HepG2 (cell line): ENCODE results near the gene NDST1. TPM values are rescaled to one million over a fixed set of nuclear protein-coding genes. Genes with fewer than 3 reads are reported as not detected.

ENCODE experiments used
- FOXA3 ChIP-seq: IDR thresholded peaks from 2 replicates; pipeline ENCODE4 v1.6.1; 2016; ENCODE audit warnings: missing genetic modification reagents, missing compliant biosample characterization
- HNF1B ChIP-seq: sonication (generic); formaldehyde crosslinking; IDR thresholded peaks from 2 replicates; pipeline ENCODE4 v1.5.1; 2020; ENCODE audit warnings: mild to moderate bottlenecking, moderate library complexity, missing genetic modification reagents
- HNRNPUL1 ChIP-seq: fragments of 200-400 bp; formaldehyde crosslinking; IDR thresholded peaks from 2 replicates; pipeline ENCODE4 v1.6.1; 2017; ENCODE audit warnings: low read depth, mild to moderate bottlenecking, low read length, moderate library complexity
- KDM1A ChIP-seq: IDR thresholded peaks from 2 replicates; pipeline ENCODE4 v1.6.1; 2016; ENCODE audit warnings: missing compliant biosample characterization
- NCOA5 ChIP-seq: sonication (generic); formaldehyde crosslinking; IDR thresholded peaks from 2 replicates; pipeline ENCODE4 v1.4.0; 2020; ENCODE audit warnings: missing genetic modification reagents
- SKI ChIP-seq: fragments of 450-650 bp; IDR thresholded peaks from one replicate; pipeline ENCODE4 v1.6.1; 2018; ENCODE audit warnings: mild to moderate bottlenecking; ENCODE audit not compliant: partially characterized antibody
- SMC3 ChIP-seq: IDR thresholded peaks from 2 replicates; pipeline ENCODE4 v1.6.1; 2011; ENCODE audit warnings: low read length, improper control_type of control experiment
- ZBTB34 ChIP-seq: sonication (generic); formaldehyde crosslinking; IDR thresholded peaks from 2 replicates; pipeline ENCODE4 v1.8.0; 2022; ENCODE audit warnings: mild to moderate bottlenecking, missing genetic modification reagents
- ZNF335 ChIP-seq: sonication (generic); formaldehyde crosslinking; IDR thresholded peaks from 2 replicates; pipeline ENCODE4 v1.4.0; 2020; ENCODE audit warnings: missing genetic modification reagents
- ZNF432 ChIP-seq: sonication (generic); formaldehyde crosslinking; IDR thresholded peaks from 2 replicates; pipeline ENCODE4 v1.5.0; 2020; ENCODE audit warnings: missing genetic modification reagents, mild to moderate bottlenecking, borderline replicate concordance
- ZNF569 ChIP-seq: sonication (generic); formaldehyde crosslinking; IDR thresholded peaks from 2 replicates; pipeline ENCODE4 v1.5.0; 2020; ENCODE audit warnings: mild to moderate bottlenecking, missing genetic modification reagents, moderate library complexity, borderline replicate concordance
- polyA plus RNA-seq, 8 experiments: library from polyadenylated mRNA; depleted of rRNA in 3 of 8; stranded (reverse) in 7 of 8; unstranded in 1 of 8; fragments of >200 nt; fragmentation: Illumina TruSeq in 4 of 8; extraction: Trizol in 4 of 8; gene quantifications; 2 replicates each; pipeline versions ENCODE4 v1.2.1 to v1.2.3, GENCODE V29; 2011 to 2016; ENCODE audit warnings: low read depth in 4 of 8, missing spikeins in 1 of 8, mixed read lengths in 1 of 8; ENCODE audit not compliant: insufficient read depth in 1 of 8
- total RNA-seq, 5 experiments: library from RNA; depleted of rRNA; stranded (reverse); fragments of >200 nt; fragmentation: Illumina TruSeq; extraction: Trizol; gene quantifications; 2 replicates each; pipeline ENCODE4 v1.2.3, GENCODE V29; 2016; ENCODE audit warnings: low read depth in 1 of 5
- TF ChIP-seq, protein P1 (sequence below): IDR thresholded peaks from 2 replicates; pipeline ENCODE4 v1.6.1; 2018; ENCODE audit warnings: missing genetic modification reagents, mild to moderate bottlenecking, missing compliant biosample characterization
- TF ChIP-seq, protein P2 (sequence below): sonication (generic); formaldehyde crosslinking; IDR thresholded peaks from 2 replicates; pipeline ENCODE4 v1.4.0; 2020; ENCODE audit warnings: missing genetic modification reagents
- TF ChIP-seq, protein P3 (sequence below): sonication (generic); formaldehyde crosslinking; IDR thresholded peaks from 2 replicates; pipeline ENCODE4 v1.8.1; 2023; ENCODE audit warnings: mild to moderate bottlenecking, moderate library complexity, missing genetic modification reagents

Gene NDST1
- total and polyA plus RNA-seq, 2 of the 13 experiments (the other 11 are each of a cell fraction or from before 2014, with no cell fraction given), result 23.8 to 26.2 TPM

- TF ChIP-seq ZNF569 (CRISPR knock-in tag) (no peak), ZNF432 (CRISPR knock-in tag) (no peak), SMC3 (0 out of 2 replicates have a peak, but pooled peaks have one; percentile 19), HNRNPUL1 (no peak), FOXA3 (CRISPR knock-in tag) (peak; percentile 88), HNF1B (CRISPR knock-in tag) (peak; percentile 59), KDM1A (CRISPR knock-in tag) (peak; percentile 45; the same call in 1 of the 2 replicates), SKI (peak; percentile 72), ZNF335 (CRISPR knock-in tag) (0 out of 2 replicates have a peak, but pooled peaks have one; percentile 24), ZBTB34 (CRISPR knock-in tag) (peak; percentile 90), NCOA5 (CRISPR knock-in tag) (no peak)
- TF ChIP-seq, protein P1, sequence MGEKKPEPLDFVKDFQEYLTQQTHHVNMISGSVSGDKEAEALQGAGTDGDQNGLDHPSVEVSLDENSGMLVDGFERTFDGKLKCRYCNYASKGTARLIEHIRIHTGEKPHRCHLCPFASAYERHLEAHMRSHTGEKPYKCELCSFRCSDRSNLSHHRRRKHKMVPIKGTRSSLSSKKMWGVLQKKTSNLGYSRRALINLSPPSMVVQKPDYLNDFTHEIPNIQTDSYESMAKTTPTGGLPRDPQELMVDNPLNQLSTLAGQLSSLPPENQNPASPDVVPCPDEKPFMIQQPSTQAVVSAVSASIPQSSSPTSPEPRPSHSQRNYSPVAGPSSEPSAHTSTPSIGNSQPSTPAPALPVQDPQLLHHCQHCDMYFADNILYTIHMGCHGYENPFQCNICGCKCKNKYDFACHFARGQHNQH (CRISPR knock-in tag), result peak; percentile 90
- TF ChIP-seq, protein P2, sequence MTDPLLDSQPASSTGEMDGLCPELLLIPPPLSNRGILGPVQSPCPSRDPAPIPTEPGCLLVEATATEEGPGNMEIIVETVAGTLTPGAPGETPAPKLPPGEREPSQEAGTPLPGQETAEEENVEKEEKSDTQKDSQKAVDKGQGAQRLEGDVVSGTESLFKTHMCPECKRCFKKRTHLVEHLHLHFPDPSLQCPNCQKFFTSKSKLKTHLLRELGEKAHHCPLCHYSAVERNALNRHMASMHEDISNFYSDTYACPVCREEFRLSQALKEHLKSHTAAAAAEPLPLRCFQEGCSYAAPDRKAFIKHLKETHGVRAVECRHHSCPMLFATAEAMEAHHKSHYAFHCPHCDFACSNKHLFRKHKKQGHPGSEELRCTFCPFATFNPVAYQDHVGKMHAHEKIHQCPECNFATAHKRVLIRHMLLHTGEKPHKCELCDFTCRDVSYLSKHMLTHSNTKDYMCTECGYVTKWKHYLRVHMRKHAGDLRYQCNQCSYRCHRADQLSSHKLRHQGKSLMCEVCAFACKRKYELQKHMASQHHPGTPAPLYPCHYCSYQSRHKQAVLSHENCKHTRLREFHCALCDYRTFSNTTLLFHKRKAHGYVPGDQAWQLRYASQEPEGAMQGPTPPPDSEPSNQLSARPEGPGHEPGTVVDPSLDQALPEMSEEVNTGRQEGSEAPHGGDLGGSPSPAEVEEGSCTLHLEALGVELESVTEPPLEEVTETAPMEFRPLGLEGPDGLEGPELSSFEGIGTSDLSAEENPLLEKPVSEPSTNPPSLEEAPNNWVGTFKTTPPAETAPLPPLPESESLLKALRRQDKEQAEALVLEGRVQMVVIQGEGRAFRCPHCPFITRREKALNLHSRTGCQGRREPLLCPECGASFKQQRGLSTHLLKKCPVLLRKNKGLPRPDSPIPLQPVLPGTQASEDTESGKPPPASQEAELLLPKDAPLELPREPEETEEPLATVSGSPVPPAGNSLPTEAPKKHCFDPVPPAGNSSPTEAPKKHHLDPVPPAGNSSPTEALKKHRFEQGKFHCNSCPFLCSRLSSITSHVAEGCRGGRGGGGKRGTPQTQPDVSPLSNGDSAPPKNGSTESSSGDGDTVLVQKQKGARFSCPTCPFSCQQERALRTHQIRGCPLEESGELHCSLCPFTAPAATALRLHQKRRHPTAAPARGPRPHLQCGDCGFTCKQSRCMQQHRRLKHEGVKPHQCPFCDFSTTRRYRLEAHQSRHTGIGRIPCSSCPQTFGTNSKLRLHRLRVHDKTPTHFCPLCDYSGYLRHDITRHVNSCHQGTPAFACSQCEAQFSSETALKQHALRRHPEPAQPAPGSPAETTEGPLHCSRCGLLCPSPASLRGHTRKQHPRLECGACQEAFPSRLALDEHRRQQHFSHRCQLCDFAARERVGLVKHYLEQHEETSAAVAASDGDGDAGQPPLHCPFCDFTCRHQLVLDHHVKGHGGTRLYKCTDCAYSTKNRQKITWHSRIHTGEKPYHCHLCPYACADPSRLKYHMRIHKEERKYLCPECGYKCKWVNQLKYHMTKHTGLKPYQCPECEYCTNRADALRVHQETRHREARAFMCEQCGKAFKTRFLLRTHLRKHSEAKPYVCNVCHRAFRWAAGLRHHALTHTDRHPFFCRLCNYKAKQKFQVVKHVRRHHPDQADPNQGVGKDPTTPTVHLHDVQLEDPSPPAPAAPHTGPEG (CRISPR knock-in tag), result peak; percentile 94; the same call in 1 of the 2 replicates
- TF ChIP-seq, protein P3, sequence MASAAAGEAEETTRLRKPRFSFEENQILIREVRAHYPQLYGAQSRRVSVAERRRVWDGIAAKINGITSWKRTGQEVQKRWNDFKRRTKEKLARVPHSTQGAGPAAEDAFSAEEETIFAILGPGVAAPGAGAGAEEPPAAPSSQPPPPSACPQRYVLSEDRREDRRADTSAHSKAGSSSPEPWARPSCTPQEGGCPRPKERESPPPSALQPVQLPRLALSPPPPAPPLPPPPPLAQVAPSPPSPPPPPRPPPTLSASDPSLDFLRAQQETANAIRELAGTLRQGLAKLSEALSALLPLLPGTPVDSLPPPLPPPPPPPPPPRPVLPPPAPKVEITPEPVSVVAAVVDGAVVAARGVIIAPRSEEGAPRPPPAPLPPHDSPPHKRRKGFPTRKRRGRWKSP (CRISPR knock-in tag), result peak; percentile 54; the same call in 1 of the 2 replicates
Observed at GRCh38 chr5:150510460-150511263, 2.7 kb downstream of the NDST1 start (continued).
